ENCODE results near the gene SMG6. TPM values are rescaled to one million over a fixed set of nuclear protein-coding genes. Genes with fewer than 3 reads are reported as not detected.

Gene SMG6
- 35.9 and 42.7 TPM in 2 replicates for total RNA-seq

GRCh38 chr17:2303204-2304188 lies at the start of gene SMG6, which contains the start of gene SRR:
Gene SMG6, minus strand, starts transcription at chr17:2303785. Its CDS starts 65 bp downstream, at chr17:2303720.
Gene SRR, plus strand, starts transcription at chr17:2303950. Its CDS starts 11,611 bp downstream, at chr17:2315561.
- no peak for TF ChIP-seq CTCF (IDR thresholded peaks at IDR 0.05; ENCODE audit: extremely low read depth, low read depth, low read length)

GRCh38 chr17:2351269-2351668 lies 47.7 kb upstream of the SMG6 start:
- Histone ChIP-seq H3K4me3 (ENCODE audit: insufficient read depth, low read length) (no peak overlapping the region), H3K79me2 (ENCODE audit: insufficient read depth, low read length) (no peaks in the 10 kb centered on the region), H2AFZ (ENCODE audit: low read length) (no peak overlapping the region), H3K4me1 (ENCODE audit: insufficient read depth, low read length) (peaks cover 12% of the 10 kb centered on the region), H3K4me2 (ENCODE audit: insufficient read depth, low read length) (no peak overlapping the region), H3K27me3 (ENCODE audit: insufficient read depth, low read length) (no peaks in the 10 kb centered on the region), H3K27ac (ENCODE audit: low read depth, low read length) (no peak overlapping the region), H3K36me3 (ENCODE audit: insufficient read depth, low read length) (no peaks in the 10 kb centered on the region), H4K20me1 (ENCODE audit: insufficient read depth, low read length) (peaks cover 16% of the 10 kb centered on the region), H3K9me3 (ENCODE audit: low read depth, low read length) (no peaks in the 10 kb centered on the region)
- no peak for DNase-seq (ENCODE audit: insufficient read length, low spot score, missing footprints)
- no peak for TF ChIP-seq CTCF (IDR thresholded peaks at IDR 0.05; ENCODE audit: extremely low read depth, low read depth, low read length)

More at GRCh38 chr17:2303204-2304188, at the start of gene SMG6, which contains the start of gene SRR:
- Histone ChIP-seq H3K79me2 (ENCODE audit: insufficient read depth, low read length) (peaks cover 72% of the 10 kb centered on the region), H3K36me3 (ENCODE audit: insufficient read depth, low read length) (peaks cover 10% of the 10 kb centered on the region), H3K27ac (ENCODE audit: low read depth, low read length) (peak within 1 kb of the TSS; percentile 84), H3K4me3 (ENCODE audit: insufficient read depth, low read length) (peak within 1 kb of the TSS; percentile 98), H3K27me3 (ENCODE audit: insufficient read depth, low read length) (no peaks in the 10 kb centered on the region), H3K4me2 (ENCODE audit: insufficient read depth, low read length) (peak within 1 kb of the TSS; percentile 99), H3K9me3 (ENCODE audit: low read depth, low read length) (no peaks in the 10 kb centered on the region), H3K4me1 (ENCODE audit: insufficient read depth, low read length) (peaks cover 11% of the 10 kb centered on the region), H4K20me1 (ENCODE audit: insufficient read depth, low read length) (peaks cover 15% of the 10 kb centered on the region), H2AFZ (ENCODE audit: low read length) (peak within 1 kb of the TSS; percentile 99)
- DNase-seq (ENCODE audit: insufficient read length, low spot score, missing footprints) = peak; percentile 99

GRCh38 chr17:2347805-2348685 lies 44.5 kb upstream of the SMG6 start:
- Histone ChIP-seq H3K4me2 (ENCODE audit: insufficient read depth, low read length) (peak overlapping the region; percentile 8), H3K79me2 (ENCODE audit: insufficient read depth, low read length) (no peaks in the 10 kb centered on the region)
- TF ChIP-seq CTCF (IDR thresholded peaks at IDR 0.05; ENCODE audit: extremely low read depth, low read depth, low read length) = no peak

More at GRCh38 chr17:2347805-2348685, 44.5 kb upstream of the SMG6 start:
- Histone ChIP-seq H3K4me1 (ENCODE audit: insufficient read depth, low read length) (peaks cover 12% of the 10 kb centered on the region), H3K27ac (ENCODE audit: low read depth, low read length) (no peak overlapping the region), H3K27me3 (ENCODE audit: insufficient read depth, low read length) (no peaks in the 10 kb centered on the region), H4K20me1 (ENCODE audit: insufficient read depth, low read length) (peaks cover 23% of the 10 kb centered on the region), H3K36me3 (ENCODE audit: insufficient read depth, low read length) (peaks cover 10% of the 10 kb centered on the region), H3K9me3 (ENCODE audit: low read depth, low read length) (no peaks in the 10 kb centered on the region), H2AFZ (ENCODE audit: low read length) (no peak overlapping the region), H3K4me3 (ENCODE audit: insufficient read depth, low read length) (no peak overlapping the region)
- DNase-seq (ENCODE audit: insufficient read length, low spot score, missing footprints) = peak; percentile 97

Data from osteoblast (primary cell).